ENCODE measurements around the gene DENND6B.

Gene DENND6B

GRCh38 chr22:50320671-50321325, 6.0 kb downstream of the DENND6B start:
- H3K27ac ChIP-seq = no peak overlapping the region
- no peak for TF ChIP-seq CTCF (conservative IDR thresholded peaks at IDR 0.05)

GRCh38 chr22:50320116-50320515, 6.7 kb downstream of the DENND6B start:
- no peak overlapping the region for H3K27ac ChIP-seq

GRCh38 chr22:50319503-50319951, 7.3 kb downstream of the DENND6B start:
- TF ChIP-seq CTCF (conservative IDR thresholded peaks at IDR 0.05) = no peak
- H3K27ac ChIP-seq = no peak overlapping the region

More at GRCh38 chr22:50320116-50320515, 6.7 kb downstream of the DENND6B start:
- TF ChIP-seq CTCF (conservative IDR thresholded peaks at IDR 0.05) = no peak

GRCh38 chr22:50318698-50319411, 8.0 kb downstream of the DENND6B start:
- no peak overlapping the region for H3K27ac ChIP-seq
- no peak for TF ChIP-seq CTCF (conservative IDR thresholded peaks at IDR 0.05)

- no peak overlapping the region for H3K27ac ChIP-seq
- TF ChIP-seq CTCF (conservative IDR thresholded peaks at IDR 0.05) = no peak
Observed at GRCh38 chr22:50318356-50318697, 8.5 kb downstream of the DENND6B start.

GRCh38 chr22:50317674-50318073, 9.1 kb downstream of the DENND6B start:
- H3K27ac ChIP-seq = no peak overlapping the region
- no peak for TF ChIP-seq CTCF (conservative IDR thresholded peaks at IDR 0.05)

- H3K27ac ChIP-seq = no peak overlapping the region
- TF ChIP-seq CTCF (conservative IDR thresholded peaks at IDR 0.05) = no peak
Observed at GRCh38 chr22:50317178-50317577, 9.6 kb downstream of the DENND6B start.
